IMR-90 (cell line): Measurements from ENCODE around the gene KLK1. TPM values are rescaled to one million over a fixed set of nuclear protein-coding genes. Genes with fewer than 3 reads are reported as not detected.

Experiments
- ATAC-seq: fragments of 200-7000 bp; cut with Tn5 transposase; 2 replicates; pipeline ENCODE4 v1.9.1; 2020; ENCODE audit warnings: low read depth, mild to moderate bottlenecking, moderate library complexity
- BruUV-seq: library from RNA; stranded (reverse); fragments of 400-500 nt; replicated peaks from 2 replicates; lab custom pipeline; 2021; lab: Mats Ljungman, UMichigan
- CTCF ChIA-PET: fragments of 300-600 bp; formaldehyde crosslinking; extraction: SDS; loops from one replicate; lab custom pipeline; 2021; ENCODE audit warnings: antibody characterized with exemption; lab: Yijun Ruan, JAX
- POLR2A ChIA-PET: fragments of 300-600 bp; sonication (Branson Sonifier 250); formaldehyde crosslinking; loops from one replicate; lab custom pipeline; 2022; ENCODE audit warnings: antibody characterized with exemption; ENCODE audit not compliant: unreplicated experiment; lab: Charles Lee
- DNase-seq: peaks from one replicate; pipeline ENCODE4 v3.0.0; 2013
- H2AFZ ChIP-seq: replicated peaks from 2 replicates; pipeline ENCODE3; 2013; ENCODE audit warnings: low read length, mild to moderate bottlenecking; ENCODE audit not compliant: poor library complexity
- H2AK5ac ChIP-seq: 2 replicates; pipeline ENCODE4 v1.6.1; 2013; ENCODE audit warnings: low read depth, low read length, inconsistent platforms
- H2AK9ac ChIP-seq: replicated peaks from 2 replicates; pipeline ENCODE3; 2013; ENCODE audit warnings: mild to moderate bottlenecking, low read depth, low read length, moderate library complexity; ENCODE audit not compliant: poor library complexity
- H2BK120ac ChIP-seq: 2 replicates; pipeline ENCODE4 v1.6.1; 2013; ENCODE audit warnings: low read depth, low read length, inconsistent platforms
- H2BK15ac ChIP-seq: 3 replicates; pipeline ENCODE4 v1.6.1; 2013; ENCODE audit warnings: low read depth, low read length, inconsistent platforms
- H2BK20ac ChIP-seq: 2 replicates; pipeline ENCODE4 v1.6.1; 2013; ENCODE audit warnings: low read depth, mild to moderate bottlenecking, inconsistent platforms, low read length, moderate library complexity
- H2BK5ac ChIP-seq: 2 replicates; pipeline ENCODE4 v1.6.1; 2013; ENCODE audit warnings: mild to moderate bottlenecking, low read depth, low read length, inconsistent platforms; ENCODE audit not compliant: poor library complexity, severe bottlenecking
- H3K14ac ChIP-seq: replicated peaks from 2 replicates; pipeline ENCODE4 v1.6.1; 2013; ENCODE audit warnings: low read depth, low read length, inconsistent platforms
- H3K18ac ChIP-seq: 2 replicates; pipeline ENCODE4 v1.6.1; 2013; ENCODE audit warnings: low read depth, low read length, control low read depth
- H3K23ac ChIP-seq: 2 replicates; pipeline ENCODE4 v1.6.1; 2013; ENCODE audit warnings: low read depth, low read length, inconsistent platforms
- H3K27ac ChIP-seq: 2 replicates; pipeline ENCODE4 v1.5.1; 2013; ENCODE audit warnings: mild to moderate bottlenecking, control low read depth, low read length; ENCODE audit not compliant: insufficient read depth
- H3K27me3 ChIP-seq: 2 replicates; pipeline ENCODE4 v1.6.1; 2013; ENCODE audit warnings: low read length; ENCODE audit not compliant: control insufficient read depth, insufficient read depth
- H3K36me3 ChIP-seq: 2 replicates; pipeline ENCODE4 v1.6.1; 2013; ENCODE audit warnings: low read length, mixed read lengths; ENCODE audit not compliant: control insufficient read depth, insufficient read depth
- H3K4ac ChIP-seq: 2 replicates; pipeline ENCODE4 v1.6.1; 2013; ENCODE audit warnings: low read depth, low read length, inconsistent platforms
- H3K4me1 ChIP-seq: 2 replicates; pipeline ENCODE4 v1.6.1; 2013; ENCODE audit warnings: low read length, mixed read lengths; ENCODE audit not compliant: control insufficient read depth, insufficient read depth
- H3K4me2 ChIP-seq: 2 replicates; pipeline ENCODE4 v1.6.1; 2013; ENCODE audit warnings: low read depth, mild to moderate bottlenecking, control low read depth, low read length, moderate library complexity
- H3K4me3 ChIP-seq: 2 replicates; pipeline ENCODE4 v1.5.1; 2013; ENCODE audit warnings: low read depth, mild to moderate bottlenecking, control low read depth, low read length, moderate library complexity; ENCODE audit not compliant: insufficient read depth
- H3K56ac ChIP-seq: 2 replicates; pipeline ENCODE4 v1.6.1; 2013; ENCODE audit warnings: low read length, inconsistent platforms; ENCODE audit not compliant: insufficient read depth; ENCODE audit errors: extremely low read depth
- H3K79me1 ChIP-seq, 2 experiments: 2 replicates each; pipeline ENCODE4 v1.6.1; 2013; ENCODE audit warnings: low read length in 2 of 2, inconsistent platforms in 1 of 2, low read depth in 1 of 2
- H3K9ac ChIP-seq: 2 replicates; pipeline ENCODE4 v1.6.1; 2013; ENCODE audit warnings: low read depth, low read length, control low read depth
- H3K9me1 ChIP-seq: 2 replicates; pipeline ENCODE4 v1.6.1; 2013; ENCODE audit warnings: low read length, inconsistent platforms; ENCODE audit not compliant: insufficient read depth
- H3K9me3 ChIP-seq: 2 replicates; pipeline ENCODE4 v1.6.1; 2013; ENCODE audit warnings: low read length; ENCODE audit not compliant: control insufficient read depth, insufficient read depth
- H4K20me1 ChIP-seq: 2 replicates; pipeline ENCODE4 v1.6.1; 2013; ENCODE audit warnings: low read length, inconsistent platforms; ENCODE audit not compliant: insufficient read depth
- H4K5ac ChIP-seq: 2 replicates; pipeline ENCODE4 v1.6.1; 2013; ENCODE audit warnings: mild to moderate bottlenecking, low read depth, low read length, control low read depth
- H4K8ac ChIP-seq, 2 experiments: 2 replicates each; pipeline ENCODE4 v1.6.1; 2013; ENCODE audit warnings: low read depth in 2 of 2, low read length in 2 of 2, control low read depth in 1 of 2, inconsistent platforms in 1 of 2
- H4K91ac ChIP-seq: 2 replicates; pipeline ENCODE4 v1.6.1; 2013; ENCODE audit warnings: low read depth, low read length, inconsistent platforms; ENCODE audit not compliant: insufficient read depth
- CEBPB ChIP-seq: IDR thresholded peaks from 2 replicates; pipeline ENCODE4 v1.6.1; 2012; ENCODE audit warnings: low read depth, low read length, improper control_type of control experiment
- CHD1 ChIP-seq: IDR thresholded peaks from 2 replicates; pipeline ENCODE4 v1.6.1; 2012; ENCODE audit warnings: low read depth, low read length, improper control_type of control experiment
- FOS ChIP-seq: fragments of 150-350 bp; IDR thresholded peaks from 2 replicates; pipeline ENCODE4 v1.6.1; 2016; ENCODE audit warnings: low read depth, low read length
- MAFK ChIP-seq: IDR thresholded peaks from 2 replicates; pipeline ENCODE4 v1.6.1; 2012; ENCODE audit warnings: low read depth, low read length, improper control_type of control experiment
- RCOR1 ChIP-seq: IDR thresholded peaks from 2 replicates; pipeline ENCODE4 v1.6.1; 2012; ENCODE audit warnings: mild to moderate bottlenecking, low read length, improper control_type of control experiment; ENCODE audit not compliant: insufficient replicate concordance
- RFX5 ChIP-seq: IDR thresholded peaks from 2 replicates; pipeline ENCODE4 v1.8.0; 2012; ENCODE audit warnings: low read depth, mild to moderate bottlenecking, low read length, moderate library complexity
- WGBS, 2 experiments: methylation state at CpG; one replicate each; pipeline versions ENCODE4 v1.1.5 to v1.1.7; 2013; ENCODE audit warnings: missing lambda C conversion rate in 2 of 2; ENCODE audit not compliant: insufficient read length in 1 of 2; ENCODE audit errors: extremely low coverage in 2 of 2; 5-methylcytosine and 5-hydroxymethylcytosine counted together
- dilution Hi-C: fragments of 300-500 bp; cut with HindIII; formaldehyde crosslinking; loops from one replicate; pipeline ENCODE4 v1.14.3; 2018; ENCODE audit warnings: low sequenced_read_pairs; ENCODE audit not compliant: unreplicated experiment
- in situ Hi-C: fragments of 300-500 bp; cut with MboI; formaldehyde crosslinking; loops from 3 replicates; pipeline ENCODE4 v1.14.3; 2019; ENCODE audit warnings: low sequenced_read_pairs, inconsistent platforms, mixed read lengths
- intact Hi-C: fragments of 100-400 bp; cut with micrococcal nuclease; formaldehyde crosslinking; loops from 2 replicates; pipeline ENCODE4 v1.10.0; 2022
- polyA plus RNA-seq, 3 experiments: library from polyadenylated mRNA; depleted of rRNA; stranded (reverse); fragments of >200 nt; gene quantifications; 2 replicates each; pipeline ENCODE4 v1.2.3, GENCODE V29; 2012; ENCODE audit warnings: low replicate concordance in 1 of 3
- total RNA-seq: library from RNA; depleted of rRNA; stranded (reverse); fragments of >200 nt; gene quantifications from 2 replicates; pipeline ENCODE4 v1.2.3, GENCODE V29; 2012
- TF ChIP-seq, protein P1 (sequence below): fragments of 150-350 bp; IDR thresholded peaks from 2 replicates; pipeline ENCODE4 v1.6.1; 2017; ENCODE audit warnings: mild to moderate bottlenecking, antibody characterized with exemption, low read length, low read depth
- TF ChIP-seq, protein P2 (sequence below): conservative IDR thresholded peaks from 2 replicates; pipeline ENCODE4 v1.5.1; 2012; ENCODE audit warnings: mild to moderate bottlenecking, low read depth, low read length, improper control_type of control experiment
- TF ChIP-seq, protein P3 (sequence below): fragments of 150-350 bp; IDR thresholded peaks from 2 replicates; pipeline ENCODE4 v1.6.1; 2016; ENCODE audit warnings: low read depth, mild to moderate bottlenecking, low read length, moderate library complexity, borderline replicate concordance

KLK1 gene
- total and polyA plus RNA-seq, 2 of the 4 experiments (the other 2 are of a cell fraction), result not detected

DNA sequence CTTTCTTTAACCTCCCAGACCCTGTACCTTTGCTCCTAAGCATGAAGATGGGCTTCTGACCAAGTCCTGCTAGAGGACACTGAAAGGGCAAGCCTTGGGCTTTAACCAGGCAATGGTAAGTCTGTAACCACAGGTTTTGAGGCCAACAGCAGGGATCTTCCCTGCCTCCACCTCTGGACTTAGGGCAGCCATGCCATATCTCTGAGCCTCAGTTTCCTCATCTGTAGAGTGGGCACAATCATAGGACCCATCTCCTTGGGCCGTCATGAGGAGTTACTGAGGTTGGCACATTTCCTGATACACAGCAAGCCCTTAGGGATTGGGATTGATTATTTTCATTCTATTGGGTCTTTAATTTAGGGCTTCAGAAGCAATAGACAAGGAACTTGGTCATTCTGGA, 14.7 kb downstream of the KLK1 start:
- Histone ChIP-seq H3K4me2 (no peak overlapping the region), H3K4ac (no peak overlapping the region), H2AK5ac (no peak overlapping the region), H3K9me1 (no peaks in the 10 kb centered on the region; the same call in 1 of the 2 replicates), H3K4me1 (no peaks in the 10 kb centered on the region), H3K9ac (no peak overlapping the region), H2BK20ac (no peak overlapping the region), H3K27me3 (peaks cover 4% of the 10 kb centered on the region; the same call in 1 of the 2 replicates), H3K27ac (no peak overlapping the region), H3K18ac (no peak overlapping the region), H2BK5ac (no peak overlapping the region), H3K36me3 (no peaks in the 10 kb centered on the region), H2BK120ac (no peak overlapping the region), H3K23ac (no peak overlapping the region), H3K56ac (no peak overlapping the region), H3K79me1 (peaks cover 0 to under 1% of the 10 kb centered on the region in 2 experiments; a peak in 1 of 4 replicates), H4K20me1 (peaks cover 3% of the 10 kb centered on the region; the same call in 1 of the 2 replicates), H3K14ac (no peak overlapping the region), H2AFZ (no peak overlapping the region), H3K9me3 (no peaks in the 10 kb centered on the region), H4K5ac (no peak overlapping the region), H2AK9ac (no peak overlapping the region), H4K91ac (no peak overlapping the region), H2BK15ac (no peak overlapping the region), H4K8ac (no peak overlapping the region), H3K4me3 (no peak overlapping the region)
- no peak for ATAC-seq
- ChIA-PET POLR2A (no interaction called here), CTCF (no interaction called here)
- TF ChIP-seq RCOR1 (no peak), RFX5 (no peak), CHD1 (no peak), FOS (no peak), MAFK (no peak), CEBPB (no peak)
- TF ChIP-seq, protein P1, sequence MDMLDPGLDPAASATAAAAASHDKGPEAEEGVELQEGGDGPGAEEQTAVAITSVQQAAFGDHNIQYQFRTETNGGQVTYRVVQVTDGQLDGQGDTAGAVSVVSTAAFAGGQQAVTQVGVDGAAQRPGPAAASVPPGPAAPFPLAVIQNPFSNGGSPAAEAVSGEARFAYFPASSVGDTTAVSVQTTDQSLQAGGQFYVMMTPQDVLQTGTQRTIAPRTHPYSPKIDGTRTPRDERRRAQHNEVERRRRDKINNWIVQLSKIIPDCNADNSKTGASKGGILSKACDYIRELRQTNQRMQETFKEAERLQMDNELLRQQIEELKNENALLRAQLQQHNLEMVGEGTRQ, result no peak
- TF ChIP-seq, protein P2, sequence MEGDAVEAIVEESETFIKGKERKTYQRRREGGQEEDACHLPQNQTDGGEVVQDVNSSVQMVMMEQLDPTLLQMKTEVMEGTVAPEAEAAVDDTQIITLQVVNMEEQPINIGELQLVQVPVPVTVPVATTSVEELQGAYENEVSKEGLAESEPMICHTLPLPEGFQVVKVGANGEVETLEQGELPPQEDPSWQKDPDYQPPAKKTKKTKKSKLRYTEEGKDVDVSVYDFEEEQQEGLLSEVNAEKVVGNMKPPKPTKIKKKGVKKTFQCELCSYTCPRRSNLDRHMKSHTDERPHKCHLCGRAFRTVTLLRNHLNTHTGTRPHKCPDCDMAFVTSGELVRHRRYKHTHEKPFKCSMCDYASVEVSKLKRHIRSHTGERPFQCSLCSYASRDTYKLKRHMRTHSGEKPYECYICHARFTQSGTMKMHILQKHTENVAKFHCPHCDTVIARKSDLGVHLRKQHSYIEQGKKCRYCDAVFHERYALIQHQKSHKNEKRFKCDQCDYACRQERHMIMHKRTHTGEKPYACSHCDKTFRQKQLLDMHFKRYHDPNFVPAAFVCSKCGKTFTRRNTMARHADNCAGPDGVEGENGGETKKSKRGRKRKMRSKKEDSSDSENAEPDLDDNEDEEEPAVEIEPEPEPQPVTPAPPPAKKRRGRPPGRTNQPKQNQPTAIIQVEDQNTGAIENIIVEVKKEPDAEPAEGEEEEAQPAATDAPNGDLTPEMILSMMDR, result no peak
- TF ChIP-seq, protein P3, sequence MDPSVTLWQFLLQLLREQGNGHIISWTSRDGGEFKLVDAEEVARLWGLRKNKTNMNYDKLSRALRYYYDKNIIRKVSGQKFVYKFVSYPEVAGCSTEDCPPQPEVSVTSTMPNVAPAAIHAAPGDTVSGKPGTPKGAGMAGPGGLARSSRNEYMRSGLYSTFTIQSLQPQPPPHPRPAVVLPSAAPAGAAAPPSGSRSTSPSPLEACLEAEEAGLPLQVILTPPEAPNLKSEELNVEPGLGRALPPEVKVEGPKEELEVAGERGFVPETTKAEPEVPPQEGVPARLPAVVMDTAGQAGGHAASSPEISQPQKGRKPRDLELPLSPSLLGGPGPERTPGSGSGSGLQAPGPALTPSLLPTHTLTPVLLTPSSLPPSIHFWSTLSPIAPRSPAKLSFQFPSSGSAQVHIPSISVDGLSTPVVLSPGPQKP, result no peak
- DNase-seq, result no peak
- BruUV-seq, result no TSS peak
- in situ Hi-C loops, result no loop called here
- intact Hi-C loops, result loop anchor here (10.0 kb wide), 2 partner anchors 116 to 296 kb away; partner anchors contain the start of gene CTU1
- dilution Hi-C loops, result no loop called here
- no CpG with 5 or more reads among the region's 1 CpG for WGBS, 2 experiments
